ENCODE results near the gene CDH13.

Gene CDH13

DNA sequence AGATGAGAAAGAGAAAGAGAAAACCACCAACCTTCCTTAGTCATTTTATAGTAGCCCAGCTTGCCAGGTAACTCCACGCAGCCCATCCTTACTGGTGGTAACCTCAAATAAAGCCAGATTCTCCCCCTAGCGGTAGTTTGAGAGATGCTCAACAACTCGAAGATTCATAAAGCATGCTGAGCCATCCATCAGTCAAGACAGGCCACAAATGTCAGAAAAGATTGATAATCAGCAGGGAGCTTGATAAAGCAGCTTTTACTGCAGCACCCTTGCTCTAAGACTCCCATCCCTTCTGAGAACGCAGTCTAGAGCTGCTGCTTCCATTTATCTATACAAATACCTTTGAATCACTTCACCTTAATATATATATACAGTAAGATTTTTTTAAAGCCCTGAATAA, 729.5 kb downstream of the CDH13 start:
- DNase-seq (ENCODE audit: low read depth), result no peak

DNA sequence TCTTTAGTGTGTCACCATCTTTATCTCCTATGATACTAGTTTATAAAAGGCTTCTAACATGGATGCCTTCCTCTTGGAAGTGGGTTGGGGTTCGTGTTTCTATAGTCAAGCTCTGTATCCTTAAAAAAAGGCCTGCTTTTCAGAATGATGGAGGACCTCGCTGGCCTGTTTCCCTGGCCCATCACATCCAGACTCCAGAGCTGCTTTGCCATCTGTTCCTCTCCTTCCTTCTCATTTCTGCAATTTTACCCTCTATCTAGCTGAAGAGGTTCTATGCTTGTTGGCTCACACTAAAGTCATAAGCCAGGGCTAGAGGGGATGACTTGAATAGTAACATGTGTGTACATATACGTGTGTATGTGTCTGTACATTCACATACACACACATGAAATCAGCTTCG, 730.2 kb downstream of the CDH13 start:
- DNase-seq (ENCODE audit: low read depth), result no peak

DNA sequence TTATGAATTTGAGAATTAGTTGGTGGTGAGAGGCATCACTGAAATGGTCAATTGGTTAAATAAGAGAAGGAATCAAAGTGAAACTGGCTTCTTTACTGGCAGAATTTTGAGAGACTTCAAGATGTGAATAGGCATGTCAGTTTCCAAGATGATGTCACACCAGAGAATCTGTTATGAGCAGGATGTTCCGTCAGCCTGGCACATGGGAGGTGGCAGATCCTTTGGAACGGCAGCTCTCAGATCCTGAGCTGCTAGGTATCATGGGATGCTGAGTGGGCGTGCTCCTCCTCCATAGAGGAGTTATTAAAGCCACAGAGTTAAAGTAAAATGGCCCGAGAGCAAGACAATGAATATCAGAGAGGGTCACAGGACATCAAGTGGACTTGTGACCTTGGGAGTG, 736.8 kb downstream of the CDH13 start:
- DNase-seq (ENCODE audit: low read depth), result no peak

- no peak for DNase-seq (ENCODE audit: low read depth)
These were observed 738.4 kb downstream of the CDH13 start for GRCh38 chr16:83365166-83365565.

- no peak for DNase-seq (ENCODE audit: low read depth)
These were observed 739.5 kb downstream of the CDH13 start for GRCh38 chr16:83366228-83366627.

- no peak for DNase-seq (ENCODE audit: low read depth)
These were observed 748.2 kb downstream of the CDH13 start for GRCh38 chr16:83374979-83375378.

GRCh38 chr16:83389751-83390150, 763.0 kb downstream of the CDH13 start:
- no peak for DNase-seq (ENCODE audit: low read depth)

DNA sequence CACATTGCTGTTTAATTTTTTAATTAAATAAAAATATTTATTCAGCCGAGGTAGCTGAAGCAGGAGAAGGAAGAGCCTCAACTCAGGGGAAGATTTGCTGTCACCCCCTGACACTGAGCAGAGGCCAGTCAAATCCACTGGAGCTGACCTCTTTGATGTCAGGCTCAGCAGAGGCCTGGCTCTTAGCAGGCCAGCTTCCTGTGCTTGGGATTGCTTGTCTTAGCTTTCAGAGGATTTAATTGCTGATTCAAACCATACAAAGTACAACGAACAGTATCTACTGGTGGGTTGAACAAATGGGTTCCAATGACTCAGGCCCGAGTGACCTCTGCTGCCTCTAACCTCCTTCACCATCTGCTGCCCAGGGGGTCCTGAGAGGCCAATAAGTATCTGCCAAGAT, 764.0 kb downstream of the CDH13 start:
- DNase-seq (ENCODE audit: low read depth), result no peak

GRCh38 chr16:83392743-83393142, 766.0 kb downstream of the CDH13 start:
- DNase-seq (ENCODE audit: low read depth), result no peak

GRCh38 chr16:83393196-83393981, 766.6 kb downstream of the CDH13 start:
- DNase-seq (ENCODE audit: low read depth), result no peak

DNA sequence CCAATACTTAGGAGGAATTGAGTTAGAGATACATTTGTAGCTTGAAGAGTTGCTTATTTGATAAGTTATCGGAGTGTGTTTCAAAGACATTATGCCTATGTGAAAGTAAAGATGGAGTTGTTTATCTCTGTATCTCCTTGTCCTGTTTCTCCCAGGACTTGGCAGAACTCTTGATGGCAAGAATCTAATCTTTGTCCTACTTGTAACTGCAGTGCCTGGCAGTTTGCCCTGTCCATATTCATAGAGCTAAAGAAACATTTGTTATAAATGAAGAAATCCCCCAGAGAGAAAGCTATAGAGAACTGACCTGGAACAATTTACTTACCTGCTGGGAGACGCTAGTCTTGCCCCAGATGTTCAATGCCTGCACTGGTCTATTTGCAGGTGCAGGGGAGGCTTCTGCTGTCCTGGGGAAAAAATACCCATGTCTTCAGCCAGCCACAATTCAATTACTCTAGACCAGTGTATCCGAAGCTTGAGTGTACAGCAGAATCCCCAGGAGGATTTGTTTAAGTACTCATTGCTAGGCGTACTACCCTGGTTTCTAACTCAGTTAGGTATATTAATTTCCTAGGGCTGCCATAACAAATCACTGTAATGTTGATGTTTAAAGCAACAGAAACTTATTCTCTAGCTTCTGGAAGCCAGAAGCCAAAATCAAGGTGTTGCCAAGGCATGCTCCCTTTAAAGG, 771.0 kb downstream of the CDH13 start:
- no peak for DNase-seq (ENCODE audit: low read depth)

- no peak for DNase-seq (ENCODE audit: low read depth)
These were observed 773.5 kb downstream of the CDH13 start for GRCh38 chr16:83400234-83400633.

- no peak for DNase-seq (ENCODE audit: low read depth)
These were observed 775.5 kb downstream of the CDH13 start for GRCh38 chr16:83402160-83402814.

GRCh38 chr16:83402967-83403366, 776.2 kb downstream of the CDH13 start:
- no peak for DNase-seq (ENCODE audit: low read depth)

- no peak for DNase-seq (ENCODE audit: low read depth)
These were observed 777.0 kb downstream of the CDH13 start for GRCh38 chr16:83403761-83404160.

- DNase-seq (ENCODE audit: low read depth), result no peak
These were observed 777.5 kb downstream of the CDH13 start for GRCh38 chr16:83404261-83404660.

DNA sequence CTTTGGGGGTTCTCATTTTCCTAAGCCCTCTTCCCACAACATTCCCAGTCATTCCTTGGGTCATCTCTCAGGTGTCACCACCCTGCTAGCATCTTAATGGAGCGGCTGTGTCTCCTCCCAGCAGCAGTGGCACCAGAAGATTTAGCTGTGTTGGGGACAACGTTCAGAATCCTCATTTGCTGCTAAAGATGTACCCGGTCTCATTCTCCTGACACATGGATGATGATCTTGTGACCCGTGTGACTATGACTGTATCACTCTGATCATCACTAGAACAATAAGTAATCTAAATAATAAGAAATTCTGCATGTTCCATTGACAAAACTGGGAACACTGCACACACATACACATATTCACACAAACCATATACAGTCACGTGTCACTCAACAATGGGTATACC, 781.2 kb downstream of the CDH13 start:
- DNase-seq (ENCODE audit: low read depth), result no peak

GRCh38 chr16:83409347-83409746, 782.6 kb downstream of the CDH13 start:
- no peak for DNase-seq (ENCODE audit: low read depth)

- no peak for DNase-seq (ENCODE audit: low read depth)
These were observed 791.8 kb downstream of the CDH13 start for GRCh38 chr16:83418565-83418964.

- no peak for DNase-seq (ENCODE audit: low read depth)
These were observed 793.5 kb downstream of the CDH13 start for GRCh38 chr16:83420206-83420760.

GRCh38 chr16:83433201-83433600, 806.4 kb downstream of the CDH13 start:
- DNase-seq (ENCODE audit: low read depth), result no peak

- DNase-seq (ENCODE audit: low read depth), result no peak
These were observed 810.3 kb downstream of the CDH13 start for GRCh38 chr16:83437036-83437435.

DNA sequence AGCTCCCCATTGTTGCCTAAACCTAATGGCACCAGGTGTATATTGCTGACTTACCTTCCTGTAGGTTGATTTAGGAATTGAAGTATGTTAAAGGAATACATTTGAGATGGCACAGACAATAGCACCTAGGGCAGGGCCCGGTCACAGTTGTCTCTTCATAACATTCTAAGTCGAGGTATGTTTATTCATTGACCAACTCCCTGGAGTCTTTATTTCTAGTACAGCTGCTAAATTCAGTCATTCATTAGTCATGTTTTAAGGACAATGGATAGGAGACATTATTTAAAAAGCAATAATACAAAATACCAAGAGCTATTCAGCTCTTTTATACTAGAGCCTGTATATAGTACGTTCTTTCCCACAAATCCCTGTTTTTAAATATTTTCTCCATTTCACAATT, 811.6 kb downstream of the CDH13 start:
- DNase-seq (ENCODE audit: low read depth), result no peak
